Activated naive CD4-positive, alpha-beta T cell treated with anti-CD3 and anti-CD28 coated beads, Interleukin-2, amount 50 U/mL, for 72 hours (primary cell): ENCODE measurements around the gene KRTAP8-1. TPM values are rescaled to one million over a fixed set of nuclear protein-coding genes. Genes with fewer than 3 reads are reported as not detected.

Source experiments
- ATAC-seq, 2 donors: fragments of 150-1000 bp; cut with Tn5 transposase; 2 replicates each; pipeline ENCODE4 v1.10.0; 2021; ENCODE audit warnings: mild to moderate bottlenecking in 2 of 2, moderate library complexity in 2 of 2
- DNase-seq, 2 donors: peaks; one replicate each; pipeline ENCODE4 v3.0.0; 2021 to 2022; ENCODE audit warnings: low spot score in 2 of 2
- H3K27ac Mint-ChIP-seq, 2 donors: one replicate each; pipeline ENCODE4 v1.8.0; 2022; ENCODE audit warnings: mild to moderate bottlenecking in 2 of 2, mixed read lengths in 2 of 2
- H3K36me3 Mint-ChIP-seq, 2 donors: one replicate each; pipeline ENCODE4 v1.8.0; 2022; ENCODE audit warnings: mixed read lengths in 2 of 2
- H3K9me3 Mint-ChIP-seq, 2 donors: one replicate each; pipeline ENCODE4 v1.8.0; 2022; ENCODE audit warnings: mixed read lengths in 2 of 2
- total RNA-seq, 2 donors: library from RNA; stranded (reverse); gene quantifications; one replicate each; pipeline ENCODE4 v1.2.3, GENCODE V29; 2022

Gene KRTAP8-1, protein sequence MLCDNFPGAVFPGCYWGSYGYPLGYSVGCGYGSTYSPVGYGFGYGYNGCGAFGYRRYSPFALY
- not detected for total RNA-seq

DNA sequence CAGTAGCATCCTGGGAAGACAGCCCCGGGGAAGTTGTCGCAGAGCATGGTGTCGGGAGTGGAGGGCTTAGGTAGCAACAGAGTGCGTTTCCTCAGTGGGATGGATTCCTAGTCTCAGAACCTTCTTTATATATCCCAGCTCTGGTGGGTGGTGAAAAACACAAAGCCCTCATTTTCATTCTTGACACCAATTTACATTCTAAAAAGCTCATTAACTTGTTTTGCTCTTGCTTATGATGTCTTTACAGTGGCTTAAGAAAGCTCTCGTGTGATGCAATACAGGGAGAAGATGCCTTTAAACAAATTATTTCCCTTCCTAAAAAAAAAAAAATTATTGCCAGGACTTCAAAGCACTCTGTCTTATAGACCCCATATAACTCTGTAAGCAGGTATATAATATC, at the start of gene KRTAP8-1:
Gene KRTAP8-1, minus strand, starts transcription at position 101 of the 400 bp plus-strand sequence. Its CDS starts 54 bp downstream, at position 47.
- H3K9me3 Mint-ChIP-seq, result no peaks in the 10 kb centered on the region
- no peak for DNase-seq
- no peak for ATAC-seq
- H3K27ac Mint-ChIP-seq, result no peak within 1 kb of the TSS
- H3K36me3 Mint-ChIP-seq, result no peaks in the 10 kb centered on the region

DNA sequence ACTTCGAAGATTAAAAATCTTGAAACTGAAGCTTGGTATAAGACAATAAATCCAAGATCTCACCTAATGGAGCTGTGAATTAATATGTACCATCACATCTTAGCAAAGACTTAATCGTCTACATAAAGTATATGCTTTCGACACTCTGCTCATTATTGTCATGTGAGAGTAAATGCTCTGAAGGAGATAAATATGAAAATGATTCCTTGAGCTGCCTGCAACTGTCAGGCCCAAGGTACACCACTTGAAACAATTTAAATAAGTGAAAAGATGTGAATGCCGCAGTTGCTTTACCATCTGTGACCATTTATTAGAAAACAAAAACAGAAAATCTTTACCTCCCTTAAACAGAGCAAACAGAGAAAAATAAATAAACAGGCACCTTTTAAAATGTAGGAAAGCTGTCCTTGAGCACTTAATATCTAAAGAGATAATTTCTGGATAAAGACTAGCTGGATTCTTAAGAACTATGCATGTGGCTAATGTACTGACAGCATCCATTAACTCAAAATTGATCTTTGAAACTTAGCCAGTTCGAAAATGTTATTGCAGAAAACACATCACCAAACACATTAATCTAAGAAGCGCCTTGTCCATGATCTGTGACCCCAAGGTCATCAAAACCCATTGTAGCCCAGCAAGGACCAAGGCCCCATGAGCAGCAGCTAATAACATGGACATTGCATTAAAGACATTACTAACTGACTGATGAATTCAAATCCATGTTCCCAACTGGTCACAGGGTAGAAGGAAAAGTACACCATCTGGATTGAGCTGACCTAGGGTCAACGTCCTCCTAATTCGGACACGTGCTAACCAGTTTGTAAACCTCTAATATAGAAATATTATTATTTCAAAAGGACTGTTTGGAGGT, 34.8 kb upstream of the KRTAP8-1 start:
- no peak for DNase-seq
- H3K27ac Mint-ChIP-seq, result no peak overlapping the region
- no peaks in the 10 kb centered on the region for H3K9me3 Mint-ChIP-seq
- ATAC-seq, result no peak
- no peaks in the 10 kb centered on the region for H3K36me3 Mint-ChIP-seq

DNA sequence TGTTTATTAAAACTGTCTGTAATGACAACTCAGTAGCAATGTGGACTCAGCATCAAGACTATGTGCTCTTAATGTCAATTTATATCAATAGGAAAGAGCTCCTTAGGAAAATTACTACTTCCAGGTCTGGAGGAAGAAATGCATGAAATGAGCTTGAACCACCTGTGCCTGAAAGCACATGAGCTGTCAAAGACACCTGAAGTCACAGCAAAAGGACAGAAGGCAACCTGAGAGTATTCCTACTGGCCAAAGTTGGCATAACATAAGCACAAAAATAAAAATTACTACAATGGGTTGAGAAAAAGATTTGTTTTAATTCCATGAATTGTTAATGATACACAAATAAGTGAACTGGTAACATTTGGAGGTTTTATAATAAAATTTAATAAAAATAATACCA, 29.9 kb upstream of the KRTAP8-1 start:
- DNase-seq (no peak), ATAC-seq (no peak)
- Mint-ChIP-seq H3K36me3 (peaks cover 0 to 4% of the 10 kb centered on the region in 2 donors), H3K9me3 (no peaks in the 10 kb centered on the region), H3K27ac (no peak overlapping the region)

DNA sequence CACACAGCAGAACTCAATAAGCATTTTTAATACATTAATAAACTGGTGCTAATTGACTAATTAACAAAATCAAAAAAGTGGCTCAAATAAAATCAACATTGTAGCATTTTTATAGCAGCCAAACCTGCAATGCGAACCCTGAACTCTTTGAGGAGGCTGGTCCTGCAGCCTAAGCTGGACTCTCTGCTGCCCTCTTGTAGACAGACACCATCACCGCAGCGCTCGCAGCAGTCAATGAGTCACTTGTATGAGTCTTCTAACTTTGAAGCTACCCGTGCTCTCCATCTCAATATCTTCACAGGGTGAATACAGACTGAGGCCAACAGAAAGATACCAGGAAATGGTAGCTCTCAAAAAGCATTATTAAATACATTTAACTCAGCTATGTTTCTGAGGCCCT, 26.2 kb upstream of the KRTAP8-1 start:
- Mint-ChIP-seq H3K9me3 (no peaks in the 10 kb centered on the region), H3K27ac (no peak overlapping the region), H3K36me3 (peaks cover 0 to 4% of the 10 kb centered on the region in 2 donors)
- DNase-seq (peak in 1 of 2 donors; percentile 24), ATAC-seq (peak; percentile 53 to 73)

DNA sequence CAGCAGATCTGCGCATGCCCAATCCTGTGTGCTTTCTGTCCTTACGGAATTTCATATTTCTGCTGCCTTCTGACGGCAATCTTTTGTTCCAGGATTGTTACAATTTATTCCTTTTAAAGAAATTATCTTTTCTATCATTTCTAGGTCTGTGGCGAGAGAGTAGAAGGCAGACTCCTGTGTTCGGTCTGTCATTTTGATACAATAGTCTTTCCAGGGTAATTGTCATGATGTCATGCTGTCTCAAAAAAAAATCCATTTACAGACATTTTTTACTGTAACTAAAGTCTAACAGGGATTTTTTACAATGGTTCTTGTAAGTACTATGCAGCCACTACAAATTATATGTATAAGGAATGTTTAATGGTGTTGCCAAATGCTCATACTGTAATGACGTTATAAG, 25.5 kb upstream of the KRTAP8-1 start:
- DNase-seq (no peak), ATAC-seq (no peak)
- peaks cover 0 to 4% of the 10 kb centered on the region in 2 donors for H3K36me3 Mint-ChIP-seq
- no peaks in the 10 kb centered on the region for H3K9me3 Mint-ChIP-seq
- no peak overlapping the region for H3K27ac Mint-ChIP-seq

DNA sequence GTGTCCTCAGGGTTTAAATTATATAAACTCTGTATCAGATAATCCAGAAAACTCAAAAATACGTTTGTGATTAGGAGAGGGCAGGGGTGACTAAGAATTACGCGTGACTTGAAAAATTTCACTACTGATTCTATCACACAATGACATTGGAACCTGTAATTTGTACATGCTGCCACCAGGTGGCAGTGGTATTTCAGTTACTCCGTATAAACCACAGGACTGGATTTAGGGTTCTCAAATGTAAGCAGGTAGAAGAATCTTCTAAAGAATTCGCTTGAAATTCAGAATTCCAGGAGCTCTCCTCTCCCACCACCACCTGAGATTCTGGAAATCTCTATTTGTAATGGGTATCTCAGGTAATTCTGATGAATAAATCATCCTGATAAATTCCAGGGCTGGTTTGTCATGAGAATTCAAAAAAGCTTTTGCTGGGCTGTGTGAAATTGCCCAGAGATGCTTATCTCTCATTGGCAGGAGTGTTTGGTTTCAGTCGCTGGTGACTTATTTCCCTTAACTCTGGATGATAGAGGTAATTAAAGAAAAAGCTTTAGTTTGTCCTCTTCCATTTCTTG, 18.2 kb upstream of the KRTAP8-1 start:
- Mint-ChIP-seq H3K27ac (no peak overlapping the region), H3K9me3 (peaks cover 4 to 11% of the 10 kb centered on the region in 2 donors), H3K36me3 (peaks cover 0 to 5% of the 10 kb centered on the region in 2 donors)
- DNase-seq (peak in 1 of 2 donors; percentile 21), ATAC-seq (peak in 1 of 2 donors; percentile 53)

DNA sequence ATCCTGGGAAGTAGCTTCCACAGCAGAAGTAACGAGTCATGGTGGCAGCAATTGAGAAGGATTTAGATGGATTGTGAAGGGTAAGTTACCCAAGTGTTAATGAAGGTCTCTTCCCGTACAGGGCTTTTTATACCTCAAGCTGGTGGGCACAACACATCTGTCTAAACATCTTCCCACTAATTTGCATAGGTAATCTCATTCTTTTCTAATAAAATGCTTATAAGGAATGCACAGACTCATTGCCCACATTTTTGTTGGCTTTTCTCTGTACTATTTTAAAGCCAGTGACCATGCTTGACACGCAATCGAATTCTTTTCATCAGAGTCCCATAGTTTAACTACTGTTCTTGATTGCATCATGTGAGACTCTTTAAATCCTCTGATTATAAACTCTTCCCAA, 16.6 kb upstream of the KRTAP8-1 start, which contains the start of gene KRTAP7-1:
Gene KRTAP7-1, minus strand, starts transcription at position 101 of the 400 bp plus-strand sequence. Its CDS starts 61 bp downstream, at position 40.
- DNase-seq (no peak), ATAC-seq (no peak)
- Mint-ChIP-seq H3K36me3 (peaks cover 0 to 5% of the 10 kb centered on the region in 2 donors), H3K9me3 (peaks cover 4 to 11% of the 10 kb centered on the region in 2 donors), H3K27ac (no peak within 1 kb of the TSS)

DNA sequence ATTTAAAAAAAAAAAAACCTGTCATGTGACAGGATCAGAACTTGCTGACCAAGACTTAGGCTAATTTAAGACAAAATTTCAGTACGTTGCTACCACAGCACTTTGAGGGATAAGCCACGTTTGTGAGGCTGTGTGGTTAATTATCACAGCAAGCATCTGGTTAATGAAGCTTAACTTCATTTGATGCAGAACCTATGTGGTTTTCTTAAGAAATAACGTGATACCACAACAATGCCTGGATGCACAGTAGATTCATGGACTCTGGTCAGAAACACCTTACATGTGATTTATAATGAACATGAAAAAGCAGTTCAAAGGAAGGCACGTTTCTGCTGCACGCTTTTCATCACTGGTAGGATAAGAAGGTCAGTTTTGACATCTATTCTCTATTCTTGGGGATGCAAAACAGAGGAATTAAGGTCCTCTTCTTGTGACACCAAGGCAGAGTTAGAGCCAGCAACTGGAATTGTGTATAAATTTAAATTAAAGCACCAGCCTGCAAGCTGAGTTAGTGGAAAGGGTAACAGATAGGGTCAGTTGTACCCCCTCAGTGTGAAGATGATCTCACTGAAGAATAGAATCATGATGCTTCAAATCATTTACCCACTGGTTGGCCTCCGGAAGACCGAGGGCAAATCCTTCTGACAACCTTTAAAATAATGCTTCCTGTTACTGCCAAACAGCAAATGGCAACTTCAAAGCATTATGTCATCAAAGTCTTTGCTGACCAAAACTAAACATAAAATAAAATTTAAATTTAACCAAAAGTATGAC, 6.0 kb upstream of the KRTAP8-1 start:
- no peaks in the 10 kb centered on the region for H3K36me3 Mint-ChIP-seq
- H3K27ac Mint-ChIP-seq, result no peak overlapping the region
- DNase-seq (no peak), ATAC-seq (no peak)
- H3K9me3 Mint-ChIP-seq, result no peaks in the 10 kb centered on the region

DNA sequence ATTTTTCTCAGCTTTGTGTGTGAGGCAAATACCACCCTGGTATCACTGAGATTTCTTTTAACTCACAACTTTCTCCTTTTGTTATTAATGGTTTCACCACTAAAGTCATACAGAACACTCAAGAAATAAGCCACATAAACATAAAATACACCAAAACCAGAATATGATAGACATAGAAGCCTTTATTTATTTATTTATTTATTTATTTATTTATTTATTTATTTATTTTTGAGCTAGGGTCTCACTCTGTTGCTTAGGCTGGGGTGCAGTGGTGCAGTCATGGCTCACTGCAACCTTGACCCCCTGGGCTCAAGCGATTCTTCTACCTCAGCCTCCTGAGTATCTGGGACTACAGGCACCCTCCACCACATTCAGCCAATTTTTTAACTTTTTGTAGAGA, 12.5 kb downstream of the KRTAP8-1 start:
- no peak overlapping the region for H3K27ac Mint-ChIP-seq
- H3K36me3 Mint-ChIP-seq, result no peaks in the 10 kb centered on the region
- ATAC-seq (no peak), DNase-seq (no peak)
- no peaks in the 10 kb centered on the region for H3K9me3 Mint-ChIP-seq

DNA sequence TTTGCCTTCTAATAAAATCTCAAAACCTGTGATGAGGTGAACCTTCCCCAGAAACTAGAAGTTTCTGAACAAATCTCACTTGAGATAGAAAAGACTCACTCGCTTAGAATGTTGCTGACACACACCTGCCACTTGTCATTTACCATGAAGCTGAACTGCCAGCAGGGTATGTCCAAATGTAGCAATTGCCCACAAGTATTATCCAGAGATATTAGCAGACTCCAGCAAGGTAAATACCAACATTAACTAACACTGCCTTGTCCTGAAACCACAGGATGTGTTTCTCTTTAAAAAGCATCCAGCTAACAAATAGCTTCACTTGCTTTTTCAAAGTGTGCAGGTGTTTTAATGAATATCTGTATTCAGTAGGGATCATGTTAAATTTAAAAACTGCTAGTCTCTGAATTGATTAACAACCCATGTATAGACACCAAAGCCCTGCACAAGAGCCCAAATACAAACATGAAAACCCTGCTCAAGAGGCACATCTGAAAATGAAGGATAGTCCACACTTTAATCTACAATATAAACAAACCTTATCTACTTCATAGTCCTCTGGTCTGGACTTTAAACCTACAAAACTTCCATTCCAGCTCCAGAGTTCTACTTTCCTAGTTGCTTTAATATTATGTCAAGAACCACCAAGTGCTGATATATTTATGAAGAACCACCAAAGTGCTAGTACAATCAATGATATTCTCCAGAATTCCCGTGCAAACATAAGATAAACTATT, 19.3 kb downstream of the KRTAP8-1 start:
- Mint-ChIP-seq H3K27ac (no peak overlapping the region), H3K36me3 (no peaks in the 10 kb centered on the region), H3K9me3 (no peaks in the 10 kb centered on the region)
- no peak for DNase-seq
- no peak for ATAC-seq

DNA sequence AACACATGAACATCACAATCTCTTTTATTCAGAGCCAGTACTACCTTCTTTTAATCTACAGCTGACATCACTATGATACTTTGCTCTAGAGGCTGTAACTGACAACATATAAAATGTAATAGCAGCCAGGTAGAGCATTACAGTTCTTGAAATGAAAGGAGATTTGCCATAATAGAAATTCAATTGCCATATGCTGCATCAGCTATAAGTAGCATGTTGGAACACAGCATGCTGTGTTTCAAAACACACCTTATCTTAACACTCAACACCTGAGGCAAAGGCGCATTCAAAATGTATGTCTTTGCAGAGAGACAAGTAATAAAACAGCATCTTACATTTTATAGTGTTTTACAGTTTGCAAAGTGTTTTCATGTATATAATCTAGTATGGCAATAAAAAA, 33.8 kb downstream of the KRTAP8-1 start:
- no peaks in the 10 kb centered on the region for H3K9me3 Mint-ChIP-seq
- no peaks in the 10 kb centered on the region for H3K36me3 Mint-ChIP-seq
- no peak overlapping the region for H3K27ac Mint-ChIP-seq
- ATAC-seq (no peak), DNase-seq (no peak)

DNA sequence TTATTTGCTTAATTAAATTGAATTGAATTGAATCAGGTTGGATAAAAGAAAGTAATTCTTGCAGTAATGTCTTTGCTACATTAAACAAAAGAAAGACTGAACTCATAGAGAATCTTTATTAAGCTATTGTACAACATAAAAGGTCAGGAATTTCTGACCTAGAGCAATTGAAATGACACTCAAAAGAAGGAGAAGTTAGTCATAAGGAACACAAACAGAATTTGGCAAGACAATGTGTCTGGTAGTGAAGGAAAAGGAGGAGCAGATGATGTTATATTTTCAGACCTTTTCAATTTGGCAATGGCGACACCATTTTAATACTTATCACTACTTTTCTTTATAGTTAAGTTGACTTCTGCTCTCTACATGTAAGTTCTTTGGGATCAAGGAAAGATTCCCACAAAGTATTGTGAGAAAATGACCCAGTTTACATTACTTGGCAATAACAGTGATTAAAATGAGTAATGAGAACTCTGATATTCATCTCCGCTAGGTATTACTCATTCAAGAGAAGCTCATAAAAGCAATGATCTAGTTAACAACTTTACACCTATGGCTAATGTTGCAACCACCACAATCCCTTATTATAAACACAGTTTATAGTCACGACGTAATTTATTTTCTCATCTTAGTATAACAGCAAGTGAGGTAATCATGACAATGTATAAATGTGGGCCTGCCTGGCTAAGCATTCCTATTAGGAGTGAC, 43.2 kb downstream of the KRTAP8-1 start:
- Mint-ChIP-seq H3K9me3 (peaks cover 0 to under 1% of the 10 kb centered on the region in 2 donors), H3K36me3 (no peaks in the 10 kb centered on the region)
- ATAC-seq, result no peak

More for the DNA sequence above, 43.2 kb downstream of the KRTAP8-1 start:
- no peak overlapping the region for H3K27ac Mint-ChIP-seq
- no peak for DNase-seq

Other genes starting within 250 kb of the KRTAP8-1 start
- gene KRTAP22-2, start 222.9 kb downstream of the KRTAP8-1 start, total RNA-seq, result not detected
- not detected for gene KRTAP6-3, start 220.8 kb downstream of the KRTAP8-1 start, total RNA-seq
- not detected for gene KRTAP6-2, start 214.4 kb downstream of the KRTAP8-1 start, total RNA-seq
- gene KRTAP22-1, start 212.2 kb downstream of the KRTAP8-1 start, total RNA-seq, result not detected
- gene KRTAP6-1, start 199.3 kb downstream of the KRTAP8-1 start, total RNA-seq, result not detected
- gene KRTAP20-1, start 196.8 kb downstream of the KRTAP8-1 start, total RNA-seq, result not detected
- not detected for gene KRTAP20-4, start 192.6 kb downstream of the KRTAP8-1 start, total RNA-seq
- gene KRTAP20-2, start 178.1 kb downstream of the KRTAP8-1 start, total RNA-seq, result not detected
- gene KRTAP20-3, start 170.4 kb downstream of the KRTAP8-1 start, total RNA-seq, result not detected
- gene KRTAP21-3, start 94.5 kb downstream of the KRTAP8-1 start, total RNA-seq, result not detected
- gene KRTAP21-2, start 66.0 kb downstream of the KRTAP8-1 start, total RNA-seq, result not detected
- gene KRTAP21-1, start 57.8 kb downstream of the KRTAP8-1 start, total RNA-seq, result not detected
- gene KRTAP7-1, start 16.5 kb upstream of the KRTAP8-1 start, total RNA-seq, result not detected
- gene KRTAP11-1, start 68.3 kb upstream of the KRTAP8-1 start, total RNA-seq, result not detected
- gene KRTAP19-8, start 225.2 kb upstream of the KRTAP8-1 start, total RNA-seq, result not detected